NCI-H82 (cell line): ENCODE measurements around the gene TXN.
"Not testable (repeated sequence)": the region's sequence is repeated elsewhere in the genome, so short reads cannot be mapped to it uniquely, and the experiment has no call there.

Experiments
- DNase-seq: peaks from one replicate; lab custom pipeline; 2025; lab: John Stamatoyannopoulos, UW

The TXN gene

GRCh38 chr9:110208031-110208430, 48.3 kb downstream of the TXN start, which contains the start of gene C9orf152:
TSS of gene C9orf152 (minus strand) at chr9:110208159. CDS start at chr9:110207579, 580 bp downstream.
- no peak for DNase-seq

GRCh38 chr9:110207071-110207641, 49.2 kb downstream of the TXN start:
- no peak for DNase-seq

- no peak for DNase-seq
These were observed 49.9 kb downstream of the TXN start for GRCh38 chr9:110206389-110206788.

GRCh38 chr9:110205612-110206011, 50.7 kb downstream of the TXN start:
- DNase-seq, result not testable (repeated sequence)

- DNase-seq, result no peak
These were observed 54.1 kb downstream of the TXN start for GRCh38 chr9:110202232-110202631.

GRCh38 chr9:110199643-110200042, 56.7 kb downstream of the TXN start:
- DNase-seq, result no peak

GRCh38 chr9:110198357-110198756, 58.0 kb downstream of the TXN start:
- DNase-seq, result no peak

- DNase-seq, result no peak
These were observed 58.7 kb downstream of the TXN start for GRCh38 chr9:110197330-110198187.

- DNase-seq, result not testable (repeated sequence)
These were observed 60.2 kb downstream of the TXN start for GRCh38 chr9:110196084-110196499.
